GM20000 (cell line): ENCODE data around the gene TMEM169.
A peak's percentile ranks its signal among the peaks of the same experiment; 100 is the strongest.

Experiments used
- DNase-seq: peaks from one replicate; pipeline ENCODE4 v3.0.0; 2012; ENCODE audit warnings: low spot score
- CTCF ChIP-seq: IDR thresholded peaks from 2 replicates; pipeline ENCODE4 v1.5.1; 2012; ENCODE audit warnings: mild to moderate bottlenecking, control low read depth; ENCODE audit errors: extremely low read depth, missing control alignments

The TMEM169 gene

DNA sequence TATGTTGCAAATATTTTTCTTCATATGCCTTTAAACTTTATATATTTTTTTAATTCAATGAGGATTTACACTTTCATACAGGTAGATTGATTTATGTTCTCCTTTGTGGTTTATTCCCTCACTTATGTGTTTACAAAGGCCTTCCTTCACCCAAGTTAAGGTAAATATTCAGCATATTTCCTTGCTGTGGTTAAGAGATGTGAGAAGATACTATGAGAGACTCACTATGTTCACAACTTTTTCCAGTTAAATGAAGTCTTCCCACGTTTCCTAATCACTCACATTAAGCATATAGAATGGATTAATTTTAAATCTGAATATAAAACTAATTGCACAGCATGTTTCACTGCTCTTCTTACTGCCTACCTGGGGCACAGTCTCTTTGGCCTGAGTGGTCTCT, 707 bp upstream of the TMEM169 start:
- no peak for DNase-seq
- TF ChIP-seq CTCF: no peak

DNA sequence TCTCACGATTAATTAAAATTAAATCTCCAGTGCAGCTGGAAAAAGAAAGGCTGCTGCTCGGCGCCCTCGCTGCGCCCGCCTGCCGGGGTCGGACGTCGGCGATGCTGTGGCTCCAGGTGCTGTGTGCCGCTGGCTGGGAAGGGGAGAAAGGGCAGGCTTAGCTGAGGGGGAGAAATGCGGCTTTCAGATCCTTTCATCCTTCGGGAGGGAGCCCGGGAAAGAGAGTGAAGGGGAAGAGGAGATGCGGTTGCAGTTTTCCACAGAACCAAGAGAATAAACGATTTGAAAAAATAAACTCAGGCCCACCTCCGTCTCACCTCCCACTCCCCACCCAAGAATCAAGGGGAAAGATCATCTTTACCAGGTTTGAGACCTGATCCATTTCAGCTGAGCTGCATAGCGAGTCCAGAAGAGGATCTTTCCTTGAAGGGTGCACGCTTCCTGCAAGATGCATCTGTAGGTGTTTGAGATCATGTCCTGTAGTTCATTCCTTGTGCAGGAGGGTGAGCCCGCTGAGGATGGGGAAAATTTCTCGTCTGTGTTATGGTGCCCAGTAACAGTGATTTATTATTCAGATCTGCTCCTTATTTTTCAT, 495 bp downstream of the TMEM169 start:
- peak; percentile 33 for DNase-seq
- TF ChIP-seq CTCF: no peak

GRCh38 chr2:216082805-216083204, 1.1 kb downstream of the TMEM169 start:
- no peak for TF ChIP-seq CTCF
- no peak for DNase-seq

DNA sequence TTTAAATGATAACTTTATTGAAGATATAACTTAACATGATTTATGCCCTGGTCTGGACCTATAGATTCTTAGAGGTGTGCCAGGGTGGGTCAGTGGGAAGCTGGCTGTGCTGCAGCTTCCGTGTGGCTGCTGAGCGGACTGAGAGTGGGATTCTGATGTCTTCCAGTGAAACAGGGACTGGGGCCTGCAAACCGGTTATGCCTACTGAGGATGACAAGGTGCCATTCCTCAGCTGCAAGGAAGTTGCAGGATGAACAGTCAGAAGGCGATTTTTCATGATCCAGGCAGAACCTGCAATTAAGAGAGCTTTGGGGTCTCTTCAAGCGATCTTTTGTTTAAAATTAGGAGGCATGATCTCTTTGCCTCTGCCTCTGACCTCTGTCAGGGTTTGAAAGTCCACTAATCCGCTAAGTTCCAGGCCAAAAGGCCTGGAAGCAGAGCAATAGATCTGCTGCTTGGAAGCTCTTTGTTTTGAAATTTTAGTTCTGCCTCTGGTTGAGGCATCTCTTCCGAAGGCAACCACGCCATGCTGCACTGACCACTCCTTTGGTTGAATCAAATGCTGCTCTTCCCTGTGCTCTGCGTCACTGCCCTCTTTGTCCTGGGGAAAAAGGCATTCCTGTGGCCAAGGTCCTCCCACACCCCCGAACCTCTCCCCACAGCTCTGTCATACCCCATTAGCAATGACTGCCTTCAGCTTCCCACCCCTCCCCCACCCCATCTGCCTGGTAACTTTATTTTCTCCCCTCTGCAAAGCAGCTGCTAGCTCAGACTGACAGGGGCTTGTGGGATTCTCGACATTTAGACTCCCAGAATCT, 2.0 kb downstream of the TMEM169 start:
- TF ChIP-seq CTCF: no peak
- no peak for DNase-seq

- no peak for TF ChIP-seq CTCF
- DNase-seq: peak; percentile 26
Observed at GRCh38 chr2:216084547-216084946, 2.8 kb downstream of the TMEM169 start.

GRCh38 chr2:216086207-216086893, 4.6 kb downstream of the TMEM169 start:
- peak; percentile 38 for DNase-seq
- TF ChIP-seq CTCF: no peak

DNA sequence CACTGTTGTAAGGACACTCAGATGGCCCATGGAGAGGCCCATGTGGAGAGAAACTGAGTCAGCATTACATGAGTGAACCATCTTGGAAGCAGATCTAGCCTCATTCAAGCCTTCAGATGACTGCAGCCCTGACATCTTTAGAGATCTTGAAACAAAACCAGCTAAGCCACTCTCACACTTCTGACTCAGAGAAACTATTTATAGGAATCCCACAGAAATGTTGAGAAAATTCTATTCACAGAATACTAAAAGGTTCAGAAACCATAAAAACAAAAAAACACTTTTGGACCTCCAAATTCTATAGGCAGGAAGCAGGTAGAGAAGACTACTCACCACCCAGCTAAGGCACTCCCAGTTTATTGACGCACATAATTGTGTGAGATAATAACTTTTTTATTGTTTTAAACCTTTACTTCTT, 8.7 kb downstream of the TMEM169 start:
- no peak for TF ChIP-seq CTCF

More for the DNA sequence above, 8.7 kb downstream of the TMEM169 start:
- peak; percentile 52 for DNase-seq
